ENCODE data around the gene C6orf89. TPM values are rescaled to one million over a fixed set of nuclear protein-coding genes. Genes with fewer than 3 reads are reported as not detected.

C6orf89 gene
- total RNA-seq, 4 donors from 2014 or later: 7.8 to 41.8 (median 28.2) TPM

GRCh38 chr6:36862848-36863382 is 22.8 kb upstream of the C6orf89 start:
- WGBS, 2 donors (ENCODE audit: low coverage in 1 of 2): 90 to 93% methylated on average over 2 to 4 of the region's 4 CpGs
- H3K27ac ChIP-seq: no peak overlapping the region
- H3K36me3 ChIP-seq: peaks cover 0 to 7% (median 0%) of the 10 kb centered on the region in 4 donors
- TF ChIP-seq POLR2A (IDR thresholded peaks at IDR 0.05): no peak
- TF ChIP-seq POLR2AphosphoS5 (IDR thresholded peaks at IDR 0.05): no peak
- TF ChIP-seq, protein P1, sequence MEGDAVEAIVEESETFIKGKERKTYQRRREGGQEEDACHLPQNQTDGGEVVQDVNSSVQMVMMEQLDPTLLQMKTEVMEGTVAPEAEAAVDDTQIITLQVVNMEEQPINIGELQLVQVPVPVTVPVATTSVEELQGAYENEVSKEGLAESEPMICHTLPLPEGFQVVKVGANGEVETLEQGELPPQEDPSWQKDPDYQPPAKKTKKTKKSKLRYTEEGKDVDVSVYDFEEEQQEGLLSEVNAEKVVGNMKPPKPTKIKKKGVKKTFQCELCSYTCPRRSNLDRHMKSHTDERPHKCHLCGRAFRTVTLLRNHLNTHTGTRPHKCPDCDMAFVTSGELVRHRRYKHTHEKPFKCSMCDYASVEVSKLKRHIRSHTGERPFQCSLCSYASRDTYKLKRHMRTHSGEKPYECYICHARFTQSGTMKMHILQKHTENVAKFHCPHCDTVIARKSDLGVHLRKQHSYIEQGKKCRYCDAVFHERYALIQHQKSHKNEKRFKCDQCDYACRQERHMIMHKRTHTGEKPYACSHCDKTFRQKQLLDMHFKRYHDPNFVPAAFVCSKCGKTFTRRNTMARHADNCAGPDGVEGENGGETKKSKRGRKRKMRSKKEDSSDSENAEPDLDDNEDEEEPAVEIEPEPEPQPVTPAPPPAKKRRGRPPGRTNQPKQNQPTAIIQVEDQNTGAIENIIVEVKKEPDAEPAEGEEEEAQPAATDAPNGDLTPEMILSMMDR (IDR thresholded peaks at IDR 0.05): no peak
- TF ChIP-seq EP300 (IDR thresholded peaks at IDR 0.05; ENCODE audit: low read depth): no peak
- H3K27me3 ChIP-seq: no peaks in the 10 kb centered on the region
- no peak overlapping the region for H3K4me3 ChIP-seq
- no peak for DNase-seq
- intact Hi-C loops (cut with DNase I; ENCODE audit: low total_unique reads) (no loop called here), in situ Hi-C loops (cut with MboI; ENCODE audit: low pct_ligation_motif_present in 1 of 4, low pct_unique_long_range_greater_than_20kb in 1 of 4, low sequenced_read_pairs in 3 of 4) (no loop called here)
- H3K9me3 ChIP-seq: no peaks in the 10 kb centered on the region
- H3K4me1 ChIP-seq: no peaks in the 10 kb centered on the region

DNA sequence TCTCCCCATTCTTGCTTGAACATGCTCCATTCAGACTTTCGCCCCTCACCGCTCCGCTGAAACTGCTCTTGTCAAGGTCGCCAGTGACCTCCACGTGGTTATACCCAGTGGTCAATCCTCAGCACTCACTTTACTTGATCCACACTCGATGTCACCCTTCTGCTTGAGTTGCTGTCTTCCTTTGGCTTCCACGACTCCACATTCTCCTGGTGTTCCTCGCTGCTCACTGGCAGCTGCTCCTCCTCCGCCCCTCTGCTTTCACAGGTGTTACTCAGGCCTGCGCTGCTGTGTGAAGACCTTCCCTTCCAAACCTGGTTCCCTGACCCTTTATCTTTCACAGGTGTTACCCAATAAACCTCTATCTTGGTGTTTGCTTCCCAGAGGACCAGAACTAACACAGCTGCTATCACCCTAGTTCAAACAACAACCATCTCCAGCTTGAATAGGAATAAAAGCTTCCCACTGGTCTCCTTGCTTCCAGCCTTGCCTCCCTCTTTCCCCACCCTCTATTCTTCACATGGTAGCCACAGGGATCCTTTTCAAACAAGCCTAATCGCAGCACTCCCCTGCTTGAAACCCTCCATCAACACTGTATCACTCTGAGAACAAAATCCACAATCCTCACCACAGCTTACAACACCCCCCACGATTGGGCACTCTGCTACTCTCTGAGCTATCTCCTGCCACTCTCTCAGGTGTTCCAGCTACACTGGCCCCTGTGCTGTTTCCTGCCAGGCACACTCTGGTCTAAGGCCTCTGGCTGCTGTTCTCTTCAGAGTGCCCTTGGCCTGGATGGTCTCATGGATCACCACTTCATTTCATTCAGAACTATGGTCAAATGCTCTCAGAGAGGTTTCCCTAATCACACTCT is 21.8 kb upstream of the C6orf89 start:
- H3K27me3 ChIP-seq: no peaks in the 10 kb centered on the region
- WGBS, 2 donors (ENCODE audit: low coverage in 1 of 2): 88 to 89% methylated on average over 8 to 12 of the region's 12 CpGs
- in situ Hi-C loops (cut with MboI; ENCODE audit: low pct_ligation_motif_present in 1 of 4, low pct_unique_long_range_greater_than_20kb in 1 of 4, low sequenced_read_pairs in 3 of 4): no loop called here
- H3K27ac ChIP-seq: no peak overlapping the region
- TF ChIP-seq EP300 (IDR thresholded peaks at IDR 0.05; ENCODE audit: low read depth) (no peak), POLR2A (IDR thresholded peaks at IDR 0.05) (no peak), POLR2AphosphoS5 (IDR thresholded peaks at IDR 0.05) (no peak)
- TF ChIP-seq, protein P1 (IDR thresholded peaks at IDR 0.05): no peak
- H3K36me3 ChIP-seq: peaks cover 0 to 10% (median 0%) of the 10 kb centered on the region in 4 donors
- intact Hi-C loops (cut with DNase I; ENCODE audit: low total_unique reads): no loop called here
- no peak overlapping the region for H3K4me3 ChIP-seq
- DNase-seq: no peak
- H3K4me1 ChIP-seq: no peaks in the 10 kb centered on the region
- no peaks in the 10 kb centered on the region for H3K9me3 ChIP-seq

DNA sequence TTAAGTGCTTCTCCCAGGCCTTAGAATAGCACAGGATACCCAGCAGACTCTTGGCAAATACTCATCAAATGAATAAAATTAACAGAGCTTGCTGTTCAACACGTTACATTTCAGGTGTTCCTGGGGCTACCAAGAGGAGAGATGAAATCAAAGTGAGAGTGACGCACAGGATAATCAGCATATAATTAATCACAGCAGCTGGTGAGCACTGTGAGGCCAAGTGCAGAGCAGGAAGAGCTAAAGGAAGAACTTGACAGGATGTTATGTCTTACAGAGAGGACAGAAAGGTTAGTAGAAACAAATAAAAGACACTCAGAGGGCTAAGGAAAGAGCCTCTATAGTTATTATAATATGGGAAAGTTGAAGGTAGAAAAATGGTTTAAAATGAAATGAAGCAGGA is 19.9 kb upstream of the C6orf89 start:
- intact Hi-C loops (cut with DNase I; ENCODE audit: low total_unique reads): no loop called here
- Histone ChIP-seq H3K27ac (no peak overlapping the region), H3K4me1 (no peaks in the 10 kb centered on the region), H3K36me3 (peaks cover 0 to 17% (median 0%) of the 10 kb centered on the region in 4 donors), H3K27me3 (no peaks in the 10 kb centered on the region), H3K9me3 (no peaks in the 10 kb centered on the region), H3K4me3 (no peak overlapping the region)
- WGBS, 2 donors (ENCODE audit: low coverage in 1 of 2): 71 to 72% methylated on average over 2 of the region's 2 CpGs
- DNase-seq: no peak
- in situ Hi-C loops (cut with MboI; ENCODE audit: low pct_ligation_motif_present in 1 of 4, low pct_unique_long_range_greater_than_20kb in 1 of 4, low sequenced_read_pairs in 3 of 4): no loop called here
- TF ChIP-seq, protein P1 (IDR thresholded peaks at IDR 0.05): no peak
- TF ChIP-seq POLR2A (IDR thresholded peaks at IDR 0.05): no peak
- TF ChIP-seq POLR2AphosphoS5 (IDR thresholded peaks at IDR 0.05): no peak
- TF ChIP-seq EP300 (IDR thresholded peaks at IDR 0.05; ENCODE audit: low read depth): no peak

- no peak for DNase-seq
- intact Hi-C loops (cut with DNase I; ENCODE audit: low total_unique reads): no loop called here
- H3K27ac ChIP-seq: no peak overlapping the region
- peaks cover 0 to 17% (median 0%) of the 10 kb centered on the region in 4 donors for H3K36me3 ChIP-seq
- H3K27me3 ChIP-seq: no peaks in the 10 kb centered on the region
- no peak for TF ChIP-seq POLR2AphosphoS5 (IDR thresholded peaks at IDR 0.05)
- TF ChIP-seq POLR2A (IDR thresholded peaks at IDR 0.05): no peak
- no peak for TF ChIP-seq EP300 (IDR thresholded peaks at IDR 0.05; ENCODE audit: low read depth)
- TF ChIP-seq, protein P1 (IDR thresholded peaks at IDR 0.05): no peak
- in situ Hi-C loops (cut with MboI; ENCODE audit: low pct_ligation_motif_present in 1 of 4, low pct_unique_long_range_greater_than_20kb in 1 of 4, low sequenced_read_pairs in 3 of 4): no loop called here
- WGBS, 2 donors (ENCODE audit: low coverage in 1 of 2): 80 to 90% methylated on average over 2 to 4 of the region's 4 CpGs
- H3K4me1 ChIP-seq: no peaks in the 10 kb centered on the region
- H3K4me3 ChIP-seq: no peak overlapping the region
- H3K9me3 ChIP-seq: no peaks in the 10 kb centered on the region
Observed at GRCh38 chr6:36867471-36868224, 18.1 kb upstream of the C6orf89 start.
